Colon (tissue), 2 donors: ENCODE measurements around the gene DGUOK.

Source experiments
- FAIRE-seq: peaks from 2 replicates; lab custom pipeline; 2012; peaks lifted over from hg19 to GRCh38; lab: Jason Lieb, UNC
- donor health status: control.
- donor health status: control.

DGUOK gene

DNA sequence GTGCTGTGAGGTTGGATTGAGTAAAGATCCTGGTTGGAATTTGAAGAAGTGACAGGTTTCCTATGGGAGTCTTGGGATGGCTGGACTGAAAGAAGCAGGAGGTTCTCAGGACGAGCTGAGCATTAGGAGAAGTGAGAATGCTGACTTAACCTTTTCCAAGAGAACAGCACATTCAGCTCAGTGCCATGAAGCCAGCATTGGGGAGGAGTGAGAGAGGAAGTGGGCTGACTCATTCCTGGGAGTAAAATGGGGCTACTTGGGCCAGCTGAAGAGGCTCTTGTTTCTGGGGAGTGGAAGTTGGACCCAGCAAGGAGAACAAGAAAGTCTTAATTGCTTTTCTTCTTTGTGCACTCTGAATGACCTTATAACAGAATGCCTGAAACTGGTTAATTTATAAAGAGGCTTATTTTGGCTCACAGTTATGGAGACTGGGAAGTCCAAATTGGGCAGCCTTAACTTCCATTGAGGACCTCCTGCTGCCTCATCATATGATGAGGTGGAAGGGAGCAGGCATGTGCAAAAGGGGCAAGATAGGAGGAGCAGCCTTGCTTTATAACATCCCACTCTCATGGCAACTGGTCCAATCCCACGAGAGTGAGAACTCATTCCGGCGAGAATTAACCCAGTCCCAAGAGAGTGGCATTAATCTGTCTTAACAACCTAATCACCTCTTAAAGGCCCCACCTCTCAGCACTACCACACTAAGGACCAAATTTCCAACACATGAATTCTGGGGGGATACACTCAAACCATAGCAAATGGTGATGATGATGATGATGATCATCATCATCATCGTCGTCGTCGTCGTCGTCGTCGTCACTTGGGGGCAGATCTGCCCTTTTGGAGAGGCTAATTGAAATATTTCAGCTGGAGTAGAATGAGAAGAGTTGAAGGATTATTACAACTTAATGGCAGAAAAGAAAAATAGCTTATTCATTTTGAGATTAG, 26.1 kb downstream of the DGUOK start:
- FAIRE-seq = no peak

DNA sequence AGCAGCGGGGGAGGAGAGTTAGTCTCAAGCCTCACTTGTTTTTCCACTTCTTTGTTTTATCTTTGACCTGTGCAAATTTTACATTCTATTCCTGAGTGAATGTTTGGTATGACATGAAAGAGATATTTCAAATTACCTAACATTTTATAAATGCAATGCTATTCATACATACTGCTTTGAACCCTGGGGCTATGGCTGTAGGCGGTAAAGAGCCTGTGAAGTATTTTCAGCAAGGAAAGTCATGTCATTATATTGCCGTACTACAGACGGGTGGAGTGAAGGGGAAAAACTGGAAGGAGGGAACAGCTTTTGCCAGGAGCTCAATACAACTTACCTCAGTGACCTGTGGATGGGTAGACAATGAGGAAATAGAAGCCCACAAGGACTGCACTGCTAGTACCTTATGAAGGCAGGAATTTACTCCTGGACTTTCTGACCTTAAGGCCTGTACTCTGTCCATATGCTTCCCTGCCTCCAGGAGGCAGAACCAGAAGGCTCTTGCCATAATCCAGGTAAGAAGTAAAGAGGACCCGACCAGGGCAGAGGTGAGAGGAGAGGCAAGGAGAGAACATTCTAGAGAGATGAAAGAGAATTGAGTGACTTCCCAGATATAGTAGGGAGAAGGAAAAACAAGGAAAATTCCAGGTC, 29.7 kb downstream of the DGUOK start:
- no peak for FAIRE-seq

DNA sequence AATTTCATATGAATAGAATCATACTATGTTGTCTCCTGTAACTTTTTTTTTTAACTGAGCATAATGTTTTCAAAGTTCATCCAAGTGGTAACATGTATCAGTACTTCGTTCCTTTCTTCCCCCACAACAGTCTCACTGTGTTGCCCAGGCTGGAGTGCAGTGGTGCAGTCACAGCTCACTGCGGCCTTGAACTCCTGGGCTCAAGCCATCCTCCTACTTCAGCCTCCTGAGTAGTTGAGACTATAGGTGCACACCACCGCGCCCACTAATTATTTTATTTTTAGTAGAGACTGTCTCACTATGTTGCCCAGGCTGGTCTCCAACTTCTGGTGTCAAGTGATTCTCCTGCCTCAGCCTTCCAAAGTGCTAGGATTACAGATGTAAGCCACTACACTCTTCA, 34.6 kb downstream of the DGUOK start:
- no peak for FAIRE-seq

DNA sequence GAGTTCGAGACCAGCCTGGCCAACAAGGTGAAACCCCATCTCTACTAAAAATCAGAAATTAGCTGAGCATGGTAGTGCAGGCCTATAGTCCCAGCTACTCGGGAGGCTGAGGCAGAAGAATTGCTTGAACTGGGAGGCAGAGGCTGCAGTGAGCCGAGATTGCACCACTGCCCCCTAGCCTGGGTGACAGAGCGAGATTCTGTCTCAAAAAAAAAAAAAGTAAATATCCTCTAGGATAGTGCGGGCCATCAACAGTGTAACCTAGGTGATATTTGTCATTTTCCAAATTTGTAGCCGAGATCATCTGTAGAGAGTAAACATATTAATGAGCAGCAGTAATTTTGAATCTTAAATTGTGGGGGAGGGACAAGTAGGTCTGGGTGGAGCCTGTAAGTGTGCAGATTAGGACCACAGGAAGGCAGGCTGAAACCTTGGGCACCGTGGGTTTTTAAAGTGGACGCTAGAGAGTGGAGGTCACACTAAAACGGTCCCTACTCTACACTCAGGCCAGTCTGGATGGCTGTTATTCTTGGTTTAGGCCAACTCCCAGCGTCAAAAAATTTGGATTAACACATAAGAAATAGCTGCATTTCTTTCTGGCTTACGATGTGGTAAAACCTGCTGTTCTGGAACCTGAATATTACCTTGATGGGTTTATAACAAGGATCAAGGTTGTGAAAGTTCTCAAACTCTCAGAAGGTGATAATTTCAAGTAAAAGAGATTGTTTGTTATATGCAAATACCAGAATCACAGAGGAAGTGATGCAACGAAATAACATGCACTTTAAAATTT, 35.3 kb downstream of the DGUOK start:
- no peak for FAIRE-seq

DNA sequence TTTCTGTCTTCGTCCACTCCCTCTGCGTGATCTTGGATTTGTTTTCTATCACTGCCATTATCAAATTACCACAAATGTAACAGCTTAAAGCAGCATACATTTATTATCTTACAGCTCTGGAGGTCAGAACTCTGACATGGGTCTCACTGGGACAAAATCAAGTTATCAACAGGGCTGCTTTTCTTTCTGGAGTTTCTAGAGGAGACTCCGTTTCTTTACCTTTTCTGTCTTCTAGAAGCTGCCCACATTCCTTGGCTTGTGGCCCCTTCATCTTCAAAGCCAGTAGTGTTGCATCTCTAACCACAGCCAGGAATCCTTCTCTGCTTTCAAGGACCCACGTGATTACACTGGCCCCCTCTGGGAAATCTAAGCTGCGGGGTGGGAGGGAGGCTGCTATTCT, 36.1 kb downstream of the DGUOK start:
- FAIRE-seq = no peak

DNA sequence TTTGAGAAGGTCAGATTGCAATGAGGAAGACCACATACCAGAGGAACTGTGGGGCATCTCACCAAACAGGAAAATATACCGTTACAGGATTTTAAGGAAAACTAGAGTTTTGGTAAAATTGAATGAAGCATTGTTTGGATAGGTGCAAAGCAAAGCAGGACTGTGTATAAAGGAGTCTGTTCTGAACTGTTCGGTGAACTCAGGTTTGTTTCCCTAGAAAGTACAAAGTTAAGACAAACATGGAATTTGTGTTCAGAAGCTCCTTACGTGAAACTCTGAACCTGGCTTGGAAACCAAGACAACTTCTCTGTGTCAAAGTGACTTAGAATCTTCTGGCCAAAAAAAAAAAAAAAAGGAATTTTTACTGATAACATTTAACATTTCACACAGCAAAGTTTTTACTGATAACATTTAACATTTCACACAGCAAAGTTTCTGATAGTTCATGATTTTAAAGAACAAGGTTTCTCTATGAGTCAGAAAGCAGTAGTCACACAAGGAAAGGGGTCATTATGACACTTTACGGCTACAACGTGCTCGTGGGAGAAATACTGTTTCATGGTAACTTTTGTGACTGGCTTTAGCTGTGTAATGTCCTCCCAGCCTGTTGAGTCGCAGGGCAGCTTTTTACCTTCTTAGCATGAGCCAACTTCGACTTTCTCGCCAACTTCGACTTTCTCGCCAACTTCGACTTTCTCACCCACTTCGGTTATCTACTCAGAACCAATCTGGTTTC, 36.9 kb downstream of the DGUOK start:
- FAIRE-seq = no peak

DNA sequence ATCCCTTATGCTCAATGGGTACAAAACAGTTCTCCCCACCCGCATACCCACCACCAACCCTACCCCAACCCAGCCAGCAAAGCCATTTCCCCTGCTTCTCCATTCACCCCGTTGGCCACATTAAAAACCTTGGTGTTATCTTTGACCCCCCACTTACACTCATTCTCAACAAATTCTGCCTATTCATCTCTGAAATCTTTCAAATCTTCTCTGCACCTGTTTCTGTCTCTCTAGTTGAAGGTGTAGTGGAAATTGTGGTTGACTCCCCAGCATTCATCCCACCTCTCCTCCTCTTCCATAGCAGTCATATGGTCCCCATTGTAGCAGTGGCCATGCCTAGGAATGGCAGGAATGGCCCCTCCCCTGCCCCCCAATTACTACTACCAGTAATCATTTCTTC, 37.5 kb downstream of the DGUOK start:
- FAIRE-seq = no peak

DNA sequence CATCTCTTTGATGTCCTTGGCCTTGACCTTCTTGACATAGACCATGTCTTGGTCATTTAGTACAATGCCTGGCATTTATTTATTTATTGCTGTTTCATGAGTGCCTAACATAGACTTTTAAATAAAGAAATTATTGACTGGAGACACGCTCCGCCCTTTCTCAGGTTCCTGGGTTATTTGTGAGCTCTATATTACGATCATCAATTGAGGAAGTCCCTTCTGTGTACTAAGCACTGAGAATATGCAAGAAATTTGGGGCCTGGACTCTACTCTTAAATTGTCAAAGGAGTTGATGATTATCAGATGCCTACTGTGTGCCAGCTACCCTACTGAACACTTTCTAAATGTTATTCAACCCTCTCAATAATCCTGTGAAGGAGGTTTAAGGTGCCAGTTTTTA, 38.4 kb downstream of the DGUOK start:
- no peak for FAIRE-seq

DNA sequence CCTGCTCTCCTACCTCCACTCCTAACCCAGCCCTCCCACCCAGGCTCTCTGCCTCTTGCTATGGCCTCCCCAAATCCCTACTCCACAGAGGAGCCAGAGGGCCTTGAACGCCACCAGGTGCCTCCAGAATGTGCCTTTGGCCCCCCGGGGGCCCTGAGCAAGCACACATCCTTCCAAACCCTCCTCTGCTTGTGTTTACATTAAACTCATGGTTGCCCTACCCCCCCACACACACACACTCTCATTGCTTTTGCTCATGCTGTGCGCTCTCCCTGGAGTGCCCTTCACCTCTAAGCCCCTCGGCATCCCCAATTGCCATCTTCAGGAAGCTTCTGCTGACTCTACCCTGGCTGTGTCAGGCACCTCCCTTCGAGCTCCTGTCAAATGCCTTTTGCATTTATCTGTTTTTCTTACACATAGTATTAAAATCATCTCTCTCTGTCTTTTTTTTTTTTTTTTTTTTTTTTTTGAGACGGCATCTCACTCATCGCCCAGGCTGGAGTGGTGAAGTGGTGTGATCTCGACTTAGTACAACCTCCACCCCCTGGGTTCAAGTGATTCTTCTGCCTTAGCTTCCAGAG, 41.8 kb downstream of the DGUOK start:
- no peak for FAIRE-seq

DNA sequence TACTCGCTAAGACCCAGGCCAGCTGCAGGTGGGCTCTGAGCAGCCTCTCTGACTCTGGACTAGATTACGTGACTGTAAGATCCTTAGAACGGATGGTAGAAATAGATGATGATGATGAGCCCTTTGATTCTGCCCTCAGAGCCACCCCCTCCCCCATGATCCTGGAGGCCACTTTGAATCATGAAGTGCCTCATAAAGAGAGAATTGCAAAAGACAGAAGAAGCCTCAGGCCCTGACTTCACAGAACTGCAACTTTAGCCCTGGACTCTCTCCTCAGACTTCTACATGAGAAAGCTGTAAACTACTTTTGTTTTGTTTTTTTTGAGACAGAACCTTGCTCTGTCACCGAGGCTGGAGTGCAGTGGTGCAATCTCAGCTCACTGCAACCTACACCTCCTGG, 42.7 kb downstream of the DGUOK start:
- FAIRE-seq = no peak

DNA sequence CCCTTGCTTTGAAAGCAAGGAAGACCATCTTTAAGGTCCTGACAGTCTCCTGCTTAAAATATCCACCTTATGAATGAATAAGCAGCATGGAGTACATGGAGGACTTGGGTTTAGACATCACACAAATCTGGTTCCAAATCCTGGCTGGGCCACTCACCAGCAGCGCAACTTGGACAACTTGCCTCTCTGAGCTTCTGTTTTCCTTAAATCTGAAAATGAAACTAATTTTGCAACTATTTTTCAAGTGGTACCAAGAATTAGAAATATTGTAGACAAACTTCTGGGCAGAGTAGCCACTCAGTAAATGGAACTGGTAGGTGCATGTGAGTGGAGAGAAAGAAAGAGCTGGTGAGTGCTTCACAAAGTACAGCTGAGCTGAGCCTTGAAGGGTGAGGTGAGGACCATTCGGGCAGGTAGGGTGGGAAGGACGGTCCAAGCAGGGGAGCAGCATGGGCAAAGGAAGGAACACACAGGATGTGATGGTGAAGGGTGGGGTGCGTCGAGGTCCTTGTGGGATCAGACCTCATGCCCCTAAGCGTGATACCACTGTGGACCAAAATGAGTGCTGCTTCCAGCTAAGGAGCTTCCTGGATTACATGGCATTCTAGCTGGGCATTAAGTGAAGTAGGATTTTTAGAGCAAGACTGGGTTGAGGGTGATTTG, 43.6 kb downstream of the DGUOK start:
- FAIRE-seq = no peak

DNA sequence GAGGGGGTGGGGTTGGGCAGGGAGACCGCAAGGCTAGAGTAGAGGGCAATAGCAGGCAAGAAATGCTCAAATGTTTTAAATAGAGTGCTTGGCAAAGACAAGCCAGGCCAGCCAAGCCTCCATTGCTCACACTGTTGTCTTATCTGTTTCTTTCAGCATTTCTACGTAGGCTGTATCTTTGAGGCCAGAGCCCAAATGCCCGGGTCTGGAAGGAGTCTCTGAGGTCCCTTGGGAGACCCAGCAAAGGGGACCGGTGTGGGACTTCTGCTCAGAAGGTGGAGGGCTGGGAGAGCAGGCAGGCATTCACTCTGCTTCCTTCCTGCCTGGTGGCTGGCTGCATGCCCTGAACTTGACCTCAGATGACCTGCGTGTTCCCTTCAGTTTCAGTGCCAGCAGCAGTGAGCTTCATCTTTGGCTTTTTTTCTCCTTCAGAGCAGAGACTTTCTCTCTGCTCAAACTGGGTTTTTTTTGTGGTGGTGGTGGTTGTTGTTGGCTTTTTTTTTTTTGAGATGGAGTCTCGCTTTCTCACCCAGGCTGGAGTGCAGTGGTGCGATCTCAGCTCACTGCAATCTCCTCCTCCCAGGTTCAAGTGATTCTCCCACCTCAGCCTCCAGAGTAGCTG, 44.3 kb downstream of the DGUOK start:
- no peak for FAIRE-seq

DNA sequence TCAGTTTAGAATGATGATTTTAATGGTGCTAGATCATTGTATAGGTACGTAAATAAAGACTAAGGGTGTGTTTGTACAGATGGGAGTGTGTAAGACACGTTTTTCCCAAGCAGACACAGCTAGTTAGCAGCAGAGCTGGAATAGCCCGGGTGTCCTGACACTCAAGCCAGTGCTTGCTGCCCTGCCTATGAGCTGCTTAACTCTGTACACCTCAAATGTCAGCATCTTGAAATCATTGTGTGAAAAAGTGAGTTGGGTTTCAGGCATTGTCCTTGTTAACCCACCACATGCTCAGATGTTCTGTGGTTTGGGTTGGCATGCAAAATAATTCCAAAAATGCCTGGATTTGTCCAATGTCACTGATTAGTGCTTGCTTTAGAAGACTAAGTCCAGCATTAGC, 45.0 kb downstream of the DGUOK start:
- FAIRE-seq = no peak

DNA sequence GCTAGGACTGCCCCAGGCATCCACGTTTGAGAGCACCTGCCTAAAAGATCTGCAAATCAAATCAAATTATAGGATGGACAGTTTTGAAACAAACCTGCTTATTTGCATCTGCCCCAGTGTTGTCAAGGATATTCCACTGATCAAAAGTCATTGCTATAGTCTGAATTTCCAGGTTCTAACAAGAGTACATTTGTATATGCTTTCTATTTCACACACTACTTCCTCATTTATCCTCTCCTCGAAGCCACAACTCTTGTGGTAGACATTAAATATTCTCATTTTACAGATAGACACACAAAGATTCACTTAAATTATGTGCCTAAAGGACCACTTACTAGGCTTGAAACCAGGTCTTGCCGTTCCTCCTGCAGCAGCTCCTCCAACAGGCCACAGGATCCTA, 46.2 kb downstream of the DGUOK start:
- FAIRE-seq = no peak

DNA sequence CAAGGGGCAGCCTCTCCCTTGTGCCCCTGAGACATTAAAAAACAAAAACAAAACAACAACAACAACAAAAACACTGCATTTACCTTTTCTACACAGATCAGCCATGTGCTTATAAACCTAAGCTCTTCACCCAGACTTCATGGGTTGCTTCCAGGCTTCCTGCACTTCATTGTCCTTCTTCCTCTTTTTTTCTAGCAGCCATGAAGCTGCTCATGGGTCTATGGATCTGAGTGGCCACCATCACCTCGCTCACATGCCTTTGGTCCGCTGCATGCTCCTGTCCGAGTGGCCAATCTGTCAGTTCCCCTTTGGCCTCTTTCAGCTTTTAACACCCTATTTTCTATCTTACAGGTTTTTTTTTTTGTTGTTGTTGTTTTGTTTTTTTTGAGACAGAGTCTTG, 49.1 kb downstream of the DGUOK start:
- FAIRE-seq = no peak

DNA sequence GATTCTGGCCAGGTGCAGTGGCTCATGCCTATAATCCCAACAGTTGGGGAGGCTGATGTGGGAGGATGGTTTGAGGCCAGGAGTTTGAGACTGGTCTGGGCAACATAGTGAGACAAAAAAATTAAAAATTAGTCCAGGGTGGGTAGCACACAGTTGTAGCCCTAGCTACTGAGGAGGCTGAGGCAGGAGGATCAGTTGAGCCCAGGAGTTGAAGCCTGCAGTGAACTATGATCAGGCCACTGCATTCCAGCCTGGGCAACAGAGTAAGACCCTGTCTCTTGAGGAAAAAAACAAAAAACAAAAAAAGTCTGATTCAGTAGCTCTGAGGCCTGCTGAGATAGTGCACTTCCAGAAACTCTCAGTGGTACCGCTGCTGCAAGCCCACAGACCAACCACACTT, 50.1 kb downstream of the DGUOK start:
- no peak for FAIRE-seq

DNA sequence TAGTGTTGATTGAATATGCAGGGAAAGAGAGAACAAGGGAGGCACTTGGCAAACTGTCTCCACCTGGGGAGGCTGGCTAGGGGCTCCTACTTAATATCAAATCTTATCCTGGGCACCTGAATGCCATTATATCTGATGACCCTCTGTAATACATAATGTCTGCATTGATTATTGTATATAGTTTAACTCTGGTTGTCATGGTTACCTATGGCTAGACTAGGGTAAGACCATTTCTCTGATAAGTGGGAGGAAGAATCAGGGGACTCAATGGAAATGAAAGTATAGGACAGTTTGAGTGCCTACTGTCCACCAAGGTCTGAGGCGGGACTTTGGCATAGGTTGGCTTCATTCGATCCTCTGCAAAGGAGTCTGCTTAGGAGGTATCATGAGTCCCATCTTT, 50.8 kb downstream of the DGUOK start:
- no peak for FAIRE-seq

DNA sequence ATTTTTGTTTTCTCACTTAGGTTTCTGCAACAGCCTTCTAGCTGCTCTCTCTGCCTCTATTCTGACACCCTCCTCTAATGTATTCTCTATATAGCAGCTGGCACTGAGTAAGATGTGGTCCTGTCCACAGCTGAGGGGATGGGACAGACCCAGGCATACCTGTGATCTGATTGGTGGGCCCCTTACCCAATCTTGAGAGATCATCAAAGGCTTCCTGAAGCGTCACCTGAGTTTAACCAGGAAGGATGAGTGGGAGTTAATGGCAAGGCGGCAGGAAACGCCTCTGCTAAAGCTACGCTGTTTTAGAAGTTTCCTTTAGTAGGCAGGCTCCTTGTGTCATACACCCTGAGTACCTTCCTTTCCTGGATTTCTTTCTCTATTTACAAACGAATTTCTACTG, 52.3 kb downstream of the DGUOK start:
- no peak for FAIRE-seq

DNA sequence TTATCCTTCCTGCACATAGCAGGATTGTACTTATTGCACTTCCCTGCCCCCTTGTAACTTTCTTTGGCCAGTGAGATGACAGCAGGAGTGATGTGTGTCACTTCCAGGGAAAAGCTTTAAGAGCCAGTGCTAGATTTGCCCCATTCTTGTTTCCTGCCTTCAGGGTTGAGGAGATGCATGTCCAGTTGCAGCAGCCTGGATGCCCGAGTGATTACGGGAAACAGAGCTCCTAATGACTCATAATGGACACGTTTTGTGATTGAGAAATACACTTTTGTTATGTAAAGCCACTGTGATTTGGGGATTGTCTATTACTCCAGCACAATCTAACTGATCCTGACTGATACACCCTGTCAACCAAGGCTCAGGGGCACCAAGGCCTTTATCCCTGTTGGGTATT, 53.0 kb downstream of the DGUOK start:
- no peak for FAIRE-seq

DNA sequence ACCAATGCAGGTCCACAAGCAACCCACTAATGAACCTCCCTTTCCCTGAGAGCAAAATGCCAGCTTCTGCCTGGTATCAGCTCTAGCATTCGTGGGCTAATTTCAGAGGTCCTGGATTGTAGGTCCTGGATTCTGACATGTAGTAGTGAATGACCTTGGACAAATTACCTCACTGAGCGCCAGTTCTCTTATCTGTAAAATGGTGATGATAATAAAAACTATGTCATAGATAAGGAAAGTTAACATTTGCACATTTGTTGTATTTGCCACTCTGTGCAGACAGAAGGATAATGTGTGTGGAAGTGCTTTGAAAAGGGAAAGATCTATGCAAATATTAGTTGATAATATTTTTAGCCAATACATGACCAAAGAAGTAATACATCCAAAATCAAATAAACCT, 53.9 kb downstream of the DGUOK start:
- no peak for FAIRE-seq
